Activated CD4-positive, CD25-positive, alpha-beta regulatory T cell treated with anti-CD3 and anti-CD28 coated beads, Interleukin-2, amount 50 U/mL, for 16 hours (primary cell): ENCODE results near the gene CTNNA3.

Source experiments
- DNase-seq: peaks from one replicate; pipeline ENCODE4 v3.0.0-alpha.2; 2020; ENCODE audit warnings: low read depth, low spot score

CTNNA3 gene

DNA sequence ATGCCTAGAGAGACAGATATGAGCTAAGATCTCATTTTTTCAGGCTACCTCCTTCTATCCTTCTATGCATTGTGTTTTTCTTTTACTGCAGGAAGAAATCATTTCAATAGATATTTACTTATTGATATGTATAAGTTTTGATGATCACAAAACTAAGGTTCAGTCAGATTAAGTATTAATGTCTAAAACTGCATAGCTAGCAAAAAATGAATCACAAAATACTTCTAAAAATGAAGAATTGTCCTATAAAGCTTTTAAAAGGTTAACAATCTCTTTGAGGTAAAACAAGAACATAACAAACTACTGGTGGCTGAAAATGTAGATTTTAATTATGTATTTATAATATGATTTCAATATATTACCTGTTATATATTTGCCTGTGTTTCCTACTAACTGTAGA, 1403.1 kb downstream of the CTNNA3 start:
- DNase-seq = no peak

DNA sequence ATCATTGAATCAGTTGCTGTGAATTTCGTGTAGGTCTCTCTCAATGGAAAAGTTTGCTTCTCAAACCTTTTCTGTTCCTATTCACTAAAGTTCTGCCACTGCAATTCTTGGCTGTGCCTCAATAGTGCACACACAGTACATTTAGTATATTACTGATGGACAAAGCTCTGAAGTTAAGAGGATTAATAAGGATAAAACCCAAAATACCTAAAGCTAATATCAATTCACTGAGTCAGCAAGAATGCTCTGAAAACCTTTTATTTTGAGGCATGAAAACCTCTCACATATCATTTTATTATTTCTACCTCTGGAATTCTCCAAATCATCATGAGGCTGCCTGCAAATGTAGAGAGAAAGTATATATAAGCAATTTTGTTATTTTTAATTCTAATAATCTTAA, 1403.5 kb downstream of the CTNNA3 start:
- no peak for DNase-seq

DNA sequence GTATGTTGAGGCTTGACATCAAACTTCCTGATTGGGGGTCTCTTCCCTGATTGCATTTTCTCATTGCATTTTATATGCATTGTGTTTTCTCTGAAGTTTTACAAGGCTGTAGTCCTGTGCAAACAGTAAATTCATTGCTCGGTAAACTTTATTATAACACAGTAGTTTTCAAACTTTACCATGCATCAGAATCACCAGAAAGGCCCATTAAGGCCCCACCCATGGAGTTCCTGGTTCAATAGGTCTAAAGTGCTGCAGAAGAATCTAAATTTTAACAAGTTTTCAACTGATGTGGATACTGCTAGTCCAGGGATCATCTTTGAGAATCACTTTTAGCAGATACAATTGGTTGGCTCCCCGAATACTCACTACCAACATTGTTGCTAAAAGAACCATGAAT, 1404.9 kb downstream of the CTNNA3 start:
- DNase-seq = no peak

DNA sequence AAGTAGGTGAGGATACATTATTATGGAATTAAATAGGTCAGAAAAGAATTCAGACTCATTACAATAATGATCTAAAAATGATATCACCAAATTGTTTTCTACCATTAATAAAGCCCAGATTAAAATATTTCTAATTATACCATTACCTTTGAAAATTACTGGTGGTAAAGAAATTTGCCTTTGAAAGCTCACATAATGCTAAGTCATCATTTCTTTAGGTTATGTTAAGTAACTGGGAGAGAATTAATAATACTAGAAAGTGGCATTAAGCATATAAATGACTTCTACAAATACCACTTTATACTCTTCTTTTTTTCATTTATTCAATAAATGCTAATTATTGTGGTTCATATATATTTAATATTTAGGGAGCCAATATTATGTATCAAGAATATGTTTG, 1411.4 kb downstream of the CTNNA3 start:
- no peak for DNase-seq

DNA sequence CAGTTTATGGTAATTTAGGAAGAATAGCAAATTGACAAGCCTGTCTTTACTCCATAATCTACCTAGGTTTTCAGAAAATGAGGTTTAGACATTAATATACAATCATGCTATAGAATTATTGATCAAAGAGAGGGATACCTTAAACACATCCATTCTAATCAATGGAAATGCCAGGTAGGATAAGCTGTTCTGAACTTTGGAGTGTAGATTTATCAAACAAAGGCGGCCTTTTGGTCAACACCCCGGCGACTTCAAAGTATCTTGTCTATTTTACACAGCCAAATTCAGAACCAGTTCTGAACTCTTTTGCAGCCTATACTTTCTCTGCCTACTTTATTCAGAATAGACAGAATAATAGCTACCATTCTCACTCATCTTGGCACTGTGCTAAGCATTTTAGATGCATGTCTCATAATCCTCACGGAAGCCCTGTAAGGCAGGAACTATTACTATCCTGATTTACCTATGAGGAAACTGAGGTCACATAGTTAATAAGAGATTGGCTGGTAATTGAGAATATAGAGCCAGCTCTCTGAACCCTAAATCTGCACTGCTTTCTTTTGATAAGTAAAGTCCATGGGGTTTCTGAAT, 1412.0 kb downstream of the CTNNA3 start:
- DNase-seq = no peak

DNA sequence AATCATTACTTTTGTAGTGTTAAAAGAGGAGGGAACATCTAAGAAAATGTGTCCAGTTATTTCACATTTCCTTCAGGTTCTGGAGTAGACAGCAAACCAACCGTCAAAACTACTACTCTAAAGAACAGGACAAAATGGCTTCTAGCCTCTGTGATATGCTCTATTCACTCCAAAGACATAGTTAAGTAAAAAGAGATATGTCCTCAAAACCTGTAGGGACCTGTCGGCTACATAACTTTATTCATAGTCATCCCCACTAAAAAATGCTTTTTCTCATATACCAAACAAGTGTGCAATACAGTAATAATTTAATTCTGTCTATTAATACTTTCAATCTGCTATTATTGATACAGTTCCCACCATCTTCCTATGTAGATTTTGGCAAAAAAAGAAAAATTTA, 1412.9 kb downstream of the CTNNA3 start:
- DNase-seq = no peak

DNA sequence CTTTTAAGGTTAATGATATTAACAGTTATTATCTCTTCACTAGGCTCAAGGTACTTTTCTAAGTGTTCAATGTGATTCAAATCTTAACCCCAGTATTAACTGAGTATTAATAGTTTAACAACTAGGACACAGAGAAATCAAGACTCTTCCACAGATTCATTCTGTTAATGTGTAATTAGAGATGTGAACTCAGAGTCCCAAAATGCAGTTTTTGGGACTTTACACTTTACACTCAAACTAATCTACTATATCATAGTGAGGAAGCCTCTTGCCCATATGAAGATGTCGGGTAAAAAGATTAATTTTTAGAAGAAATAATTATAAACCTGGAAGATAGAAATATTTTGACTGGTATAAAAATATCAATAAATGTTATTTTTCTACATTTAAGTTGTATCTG, 1414.7 kb downstream of the CTNNA3 start:
- DNase-seq = no peak

DNA sequence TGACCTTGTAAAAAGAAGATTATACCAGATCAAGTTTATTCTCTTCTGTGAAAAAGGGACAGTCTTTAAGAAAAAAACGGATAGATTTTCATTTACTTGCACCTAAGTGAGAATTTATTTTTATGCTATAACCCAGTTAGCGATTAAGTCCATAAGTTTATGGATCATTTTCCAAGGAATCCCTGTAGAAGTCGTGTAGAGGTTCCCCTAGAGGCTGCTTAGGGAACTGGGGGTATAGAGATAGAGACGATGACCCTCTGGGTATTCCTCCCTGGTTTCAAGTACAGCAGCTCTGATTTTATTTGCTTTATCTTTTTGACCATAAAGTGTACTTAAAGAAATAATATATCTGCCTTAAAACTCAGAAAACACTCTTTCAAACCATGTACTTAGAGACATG, 1418.5 kb downstream of the CTNNA3 start:
- no peak for DNase-seq

DNA sequence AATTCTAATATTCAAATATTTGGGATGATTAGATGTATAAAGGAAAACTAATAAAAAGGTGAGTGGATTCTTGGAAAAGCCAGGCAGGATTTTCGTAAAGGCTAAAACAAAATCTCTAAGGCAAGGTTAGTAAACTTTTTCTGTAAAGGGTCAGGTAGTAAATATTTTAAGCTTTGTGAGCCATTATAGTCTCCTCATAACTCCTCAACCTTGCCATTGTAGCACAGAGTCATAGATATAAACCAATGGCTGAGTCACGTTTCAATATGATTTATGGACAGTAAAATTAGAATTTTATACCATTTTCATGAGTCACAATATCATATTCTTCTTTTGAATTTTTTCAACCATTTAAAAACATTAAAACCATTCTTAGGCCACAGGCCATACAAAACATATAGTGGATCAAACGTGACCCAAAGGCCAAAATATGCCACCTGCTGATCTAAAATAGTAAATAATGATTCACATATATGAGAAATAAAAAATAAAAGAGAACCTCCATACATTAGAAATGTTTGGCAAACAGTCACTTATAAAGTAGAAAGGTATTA, 1422.0 kb downstream of the CTNNA3 start:
- no peak for DNase-seq

DNA sequence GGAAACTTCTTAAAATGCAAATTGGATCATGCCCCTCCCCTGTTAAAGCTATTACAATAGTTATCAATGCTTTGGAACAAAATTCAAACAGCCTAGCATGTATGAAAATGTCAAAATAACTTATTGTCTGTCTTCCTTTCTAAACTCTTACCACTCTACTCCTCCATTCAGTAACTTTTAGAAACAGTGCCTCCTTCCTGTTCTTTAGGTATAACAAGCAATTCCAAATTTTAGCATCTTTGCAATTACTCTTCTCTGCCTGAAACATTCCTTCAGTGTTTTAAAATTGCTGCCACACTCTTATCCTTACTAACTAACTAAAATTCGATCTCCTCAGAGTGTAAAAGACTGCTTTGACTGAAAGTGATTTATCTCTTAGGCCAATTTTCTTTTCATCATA, 1430.6 kb downstream of the CTNNA3 start:
- no peak for DNase-seq

DNA sequence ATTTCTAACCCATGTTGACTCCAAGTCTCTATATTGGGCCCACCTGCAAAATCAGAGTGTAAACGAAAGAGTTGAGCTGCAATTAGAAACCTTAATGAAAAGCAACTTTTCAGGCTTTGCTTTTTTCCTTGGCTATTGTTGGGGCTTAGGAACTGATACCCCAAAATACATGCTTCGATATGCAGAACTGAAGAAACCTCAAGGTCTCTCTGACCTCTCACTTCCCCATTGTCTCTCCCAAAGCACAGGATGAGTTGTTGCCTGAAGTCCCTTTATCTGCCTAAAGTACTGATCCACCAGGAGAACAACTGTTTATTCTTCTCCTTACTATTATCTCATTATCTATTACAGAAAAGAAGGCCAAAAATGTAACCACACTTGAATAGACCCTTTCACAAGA, 1436.2 kb downstream of the CTNNA3 start:
- DNase-seq = no peak

DNA sequence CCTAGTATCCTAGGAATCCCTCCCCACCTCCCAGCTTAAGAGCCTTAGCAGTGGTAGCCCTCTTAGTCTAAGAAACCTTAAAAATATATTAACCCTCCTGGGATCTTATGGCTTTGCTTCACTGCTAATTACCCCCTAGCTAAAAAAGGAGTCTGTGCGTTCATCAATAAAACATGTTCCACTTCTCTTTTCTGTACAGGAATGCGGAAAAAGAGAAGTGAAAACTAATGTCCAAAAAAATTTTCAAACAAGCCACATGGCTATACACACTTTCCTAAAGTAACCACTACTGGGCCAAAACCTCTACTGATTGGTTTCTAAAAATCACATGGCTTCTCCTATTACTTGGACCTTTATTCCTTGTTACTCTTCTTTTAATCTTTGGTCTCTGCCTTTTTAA, 1437.3 kb downstream of the CTNNA3 start:
- no peak for DNase-seq

DNA sequence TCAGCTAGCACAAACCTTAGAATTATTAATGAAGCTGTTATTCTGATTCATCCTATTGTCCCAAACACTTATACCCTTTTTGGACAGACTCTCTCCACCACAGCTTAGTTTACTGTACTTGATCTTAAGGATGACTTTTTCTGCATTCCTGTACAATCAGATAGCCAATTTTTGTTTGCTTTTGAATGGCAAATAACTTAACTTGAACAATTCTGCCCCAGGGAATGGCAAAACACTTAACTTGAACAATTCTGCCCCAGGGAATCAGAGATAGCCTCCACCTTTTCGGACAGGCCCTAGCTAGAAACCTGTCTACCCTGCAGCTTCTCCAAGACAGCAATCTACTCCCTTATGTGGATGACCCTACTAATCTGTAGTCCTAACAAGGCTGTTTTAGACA, 1438.2 kb downstream of the CTNNA3 start:
- no peak for DNase-seq

DNA sequence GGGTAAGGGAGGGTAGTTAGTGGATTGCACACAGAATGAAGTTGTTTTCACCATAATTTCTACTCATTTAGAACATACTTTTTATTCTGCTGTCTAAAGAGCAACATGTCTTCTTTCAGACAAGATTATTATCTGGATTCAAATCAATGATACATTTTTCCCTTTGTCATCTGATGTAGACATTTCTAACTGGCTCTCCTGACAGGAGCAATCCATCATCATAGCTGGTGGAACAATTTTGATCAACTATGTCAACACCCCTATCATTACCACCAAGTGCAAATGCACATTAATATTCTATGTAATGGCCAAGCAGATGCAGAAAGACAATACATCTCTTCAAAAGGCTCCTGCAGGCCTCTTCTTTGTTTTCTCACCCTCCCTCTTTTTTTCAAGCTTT, 1443.0 kb downstream of the CTNNA3 start:
- DNase-seq = no peak

DNA sequence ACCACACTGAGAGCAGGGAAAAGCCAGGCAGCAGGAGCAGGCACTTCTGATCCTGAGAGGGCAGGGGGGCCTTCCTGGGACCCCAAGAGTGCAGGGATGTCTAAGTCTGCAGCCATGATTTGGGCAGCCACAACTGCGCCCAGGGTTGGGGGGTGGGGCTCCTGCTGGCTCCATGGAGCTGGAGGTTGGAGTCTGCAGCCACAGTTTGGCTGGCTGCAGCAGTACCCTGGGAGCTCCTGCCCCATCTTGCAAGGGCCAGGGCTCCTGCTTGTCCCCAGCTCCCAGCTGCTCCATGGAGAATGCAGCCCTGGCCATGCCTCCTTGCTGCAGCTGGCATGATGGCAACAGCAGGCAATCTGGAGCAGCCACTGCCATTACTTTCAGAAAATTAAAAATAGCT, 1449.8 kb downstream of the CTNNA3 start:
- DNase-seq = no peak

DNA sequence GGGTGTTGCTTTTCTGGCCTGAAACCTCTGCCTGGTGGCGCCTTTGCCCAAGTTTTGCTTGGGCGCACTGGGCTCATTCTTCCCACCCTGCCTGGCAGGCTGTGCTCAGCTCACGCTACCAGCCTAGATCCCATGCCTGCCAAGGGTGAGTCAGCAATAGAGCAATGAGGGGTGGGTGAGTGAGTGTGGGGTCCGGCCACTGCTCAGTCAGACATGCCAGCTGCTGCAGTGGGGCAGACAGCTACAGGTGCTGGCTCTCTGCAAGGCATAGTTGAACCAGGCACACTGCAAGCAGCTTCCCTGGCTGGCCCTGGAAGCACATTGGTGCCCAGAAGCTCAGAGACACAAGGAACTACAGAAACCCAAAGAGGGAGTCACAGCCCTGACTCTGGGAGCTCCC, 1451.0 kb downstream of the CTNNA3 start:
- DNase-seq = no peak

DNA sequence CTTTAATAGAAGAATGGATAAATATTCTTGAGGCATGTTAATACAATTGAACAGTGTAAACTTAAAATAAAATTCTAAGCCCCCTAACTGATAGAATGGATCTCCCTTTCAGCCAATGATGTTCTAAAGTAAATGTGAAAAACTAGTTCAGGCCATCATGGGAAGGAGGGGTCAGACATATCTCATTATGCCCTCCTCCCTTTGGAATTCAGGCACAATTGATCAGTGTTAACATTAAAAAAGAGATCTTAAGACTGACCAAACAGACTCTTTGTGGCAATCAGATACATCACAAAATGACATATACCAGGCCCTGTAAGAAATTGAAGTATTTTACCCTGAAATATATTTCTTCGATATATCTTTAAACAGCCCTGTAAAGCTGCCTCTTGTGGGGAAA, 1453.1 kb downstream of the CTNNA3 start:
- no peak for DNase-seq

DNA sequence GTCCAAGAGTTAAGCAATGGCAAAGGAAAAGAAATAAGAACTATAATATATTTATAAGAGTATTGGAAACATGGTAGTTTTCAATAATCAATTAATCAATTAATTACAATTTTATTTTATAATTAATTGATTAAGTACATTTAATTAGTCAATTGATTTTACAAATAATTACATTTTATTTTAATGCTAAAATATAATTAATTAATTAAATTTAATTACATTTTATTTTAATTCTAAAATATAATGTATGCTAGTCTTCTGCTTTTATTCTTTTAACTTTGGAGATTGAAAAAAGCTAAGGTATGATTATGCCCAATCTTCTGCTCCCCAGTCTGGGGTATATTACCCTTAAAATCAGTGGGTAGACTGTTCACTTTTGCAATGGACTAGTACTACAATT, 1456.9 kb downstream of the CTNNA3 start:
- DNase-seq = no peak

DNA sequence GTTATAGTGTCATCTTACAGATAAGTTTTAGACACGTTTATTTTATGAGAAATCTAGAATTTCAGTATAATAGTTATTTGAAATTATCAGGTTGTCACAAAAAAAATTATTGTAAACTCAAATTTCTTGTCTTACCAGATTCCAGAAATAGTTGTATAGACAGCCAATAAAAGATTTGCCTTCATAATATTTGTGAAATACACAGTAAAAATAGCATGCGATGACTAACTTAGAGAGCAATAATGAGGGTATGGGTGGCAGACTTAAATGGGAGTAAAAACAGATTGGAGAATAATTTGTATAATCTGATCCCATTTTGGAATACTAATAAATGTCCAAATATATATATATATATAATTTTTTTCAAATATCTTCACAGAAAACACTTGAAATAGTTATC, 1457.7 kb downstream of the CTNNA3 start:
- DNase-seq = no peak

DNA sequence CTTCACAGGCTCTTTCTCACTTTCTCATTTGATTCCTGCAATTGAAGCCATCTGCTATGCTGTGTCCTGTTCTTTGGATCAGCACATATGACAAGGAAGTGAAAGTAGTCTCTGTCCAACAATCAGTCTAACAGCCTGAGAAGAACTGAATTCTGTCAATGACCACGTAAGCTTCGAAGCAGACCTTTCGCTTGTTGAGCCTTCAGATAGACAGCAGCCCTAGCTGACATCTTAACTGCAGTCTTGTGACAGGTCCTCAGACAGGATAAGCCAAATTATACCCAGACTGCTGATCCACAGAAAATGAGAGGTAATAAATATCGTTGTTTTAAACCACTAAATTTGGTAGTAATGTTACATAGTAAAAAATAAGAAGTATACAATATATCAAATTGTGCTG, 1461.1 kb downstream of the CTNNA3 start:
- no peak for DNase-seq

DNA sequence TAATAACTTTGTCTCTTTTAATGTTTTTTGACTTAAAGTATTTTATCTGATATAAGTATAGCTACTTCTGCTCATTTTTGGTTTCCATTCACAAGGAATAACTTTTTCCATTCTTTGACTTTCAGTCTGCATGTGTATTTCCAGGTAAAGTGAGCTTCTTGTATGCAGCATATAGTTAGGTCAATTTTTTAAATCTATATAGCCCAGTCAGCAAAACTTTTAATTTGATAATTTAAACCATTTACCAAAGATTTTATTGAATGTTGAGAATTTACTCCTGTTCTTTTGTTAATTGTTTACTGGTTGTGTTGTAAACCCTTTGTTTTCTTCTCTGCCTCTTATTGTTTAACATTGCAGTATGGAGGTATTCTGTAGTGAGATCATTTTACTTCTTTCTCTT, 1467.1 kb downstream of the CTNNA3 start:
- no peak for DNase-seq

DNA sequence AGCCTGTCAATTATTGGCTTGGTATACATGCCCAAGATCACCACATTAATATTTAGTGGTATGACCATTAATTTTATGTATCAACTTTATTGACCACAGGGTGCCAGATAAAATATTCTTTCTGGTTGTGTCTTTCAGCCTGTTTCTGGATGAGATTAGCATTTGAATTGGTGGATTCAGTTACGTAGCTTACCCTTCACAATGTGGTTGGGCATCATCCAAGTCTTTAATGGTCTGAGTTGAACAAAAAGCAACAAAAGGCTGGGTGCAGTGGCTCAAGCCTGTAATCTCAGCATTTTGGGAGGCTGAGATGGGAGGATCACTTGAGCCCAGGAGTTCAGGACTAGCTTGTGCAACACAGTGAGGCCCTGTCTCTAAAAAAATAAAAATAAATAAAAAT, 1472.3 kb downstream of the CTNNA3 start:
- no peak for DNase-seq

DNA sequence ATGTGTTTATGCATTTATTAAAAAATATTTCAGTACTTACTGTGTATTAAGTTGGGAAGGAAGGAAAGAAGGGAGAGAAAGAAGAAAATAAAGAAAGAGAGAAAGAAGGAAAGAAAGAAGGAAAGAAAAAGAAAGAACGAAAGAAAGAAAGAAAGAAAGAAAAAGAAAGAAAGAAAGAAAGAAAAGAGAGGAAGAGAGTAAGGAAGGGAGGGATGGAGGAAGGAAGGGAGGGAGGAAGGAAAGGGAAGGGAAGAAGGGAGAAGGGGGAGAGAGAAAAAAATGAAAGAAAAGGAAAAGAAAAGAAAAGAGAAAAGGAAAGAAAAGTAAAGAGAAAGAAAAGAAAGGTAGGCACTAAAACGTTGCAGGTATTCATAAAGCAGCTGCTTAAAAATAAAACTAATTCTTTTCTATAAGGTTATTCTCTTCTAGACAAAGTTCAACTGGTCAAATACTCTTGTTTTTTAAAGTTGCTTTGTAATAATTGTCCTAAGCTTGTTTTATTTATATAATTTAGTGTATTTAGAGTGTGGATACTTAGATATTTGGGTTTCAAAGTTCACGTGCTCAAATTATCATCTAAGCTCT, 1473.4 kb downstream of the CTNNA3 start:
- no peak for DNase-seq
